ENCODE data around the gene CPA1.
A peak's percentile ranks its signal among the peaks of the same experiment; 100 is the strongest.
"Not testable (repeated sequence)": the region's sequence is repeated elsewhere in the genome, so short reads cannot be mapped to it uniquely, and the experiment has no call there.

CPA1 gene

DNA sequence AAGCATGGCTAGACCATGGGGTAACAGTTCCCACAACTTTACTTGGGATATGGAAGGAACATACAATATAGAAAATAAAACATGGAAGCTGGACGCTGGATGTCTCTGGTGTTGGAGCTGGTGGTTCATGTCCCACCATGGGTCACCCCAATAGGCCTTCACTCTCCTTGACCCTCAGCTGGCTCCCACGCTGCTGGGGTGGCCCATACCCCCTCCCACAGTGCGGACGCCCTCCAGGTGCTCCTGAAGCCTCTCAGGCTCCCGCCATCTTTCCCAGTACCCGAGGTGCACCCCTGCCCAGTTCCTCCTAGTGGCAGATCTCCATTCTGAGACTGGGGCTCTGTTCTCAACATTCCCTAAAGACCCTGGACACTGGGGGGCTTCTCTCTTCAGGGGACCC is 5.8 kb upstream of the CPA1 start:
- DNase-seq, result no peak

DNA sequence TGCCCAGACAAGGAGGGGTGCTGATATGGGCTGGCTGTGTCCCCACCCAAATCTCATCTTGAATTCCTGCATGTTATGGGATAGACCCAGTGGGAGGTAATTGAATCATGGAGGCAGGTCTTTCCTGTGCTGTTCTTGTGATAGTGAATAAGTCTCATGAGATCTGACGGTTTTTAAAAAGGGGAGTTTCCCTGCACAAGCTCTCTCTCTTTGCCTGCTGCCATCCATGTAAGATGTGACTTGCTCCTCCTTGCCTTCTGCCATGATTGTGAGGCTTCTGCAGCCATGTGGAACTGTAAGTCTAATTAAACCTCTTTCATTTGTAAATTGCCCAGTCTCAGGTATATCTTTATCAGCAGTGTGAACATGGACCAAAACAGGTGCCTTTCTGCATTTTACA is 3.8 kb upstream of the CPA1 start:
- not testable (repeated sequence) for DNase-seq

DNA sequence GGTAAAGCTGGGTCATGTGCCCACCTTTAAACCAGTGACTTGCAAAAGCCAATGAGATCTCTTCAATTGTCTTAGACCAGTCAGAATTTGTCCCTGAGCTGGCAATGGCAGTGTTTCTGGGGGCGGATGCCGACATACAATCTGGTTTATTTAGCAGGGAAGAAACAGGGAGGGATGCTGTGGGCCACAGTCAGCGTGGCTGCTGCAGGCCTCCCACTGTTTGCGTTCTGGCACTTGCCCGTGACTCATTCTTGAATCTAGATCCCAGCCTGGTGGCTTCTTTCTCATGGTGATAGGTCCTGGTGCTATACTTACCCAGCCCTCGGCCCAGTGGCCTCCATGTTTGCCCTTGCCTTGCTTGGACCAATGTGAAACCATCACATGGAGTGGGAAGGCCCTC is 3.1 kb upstream of the CPA1 start:
- no peak for DNase-seq

DNA sequence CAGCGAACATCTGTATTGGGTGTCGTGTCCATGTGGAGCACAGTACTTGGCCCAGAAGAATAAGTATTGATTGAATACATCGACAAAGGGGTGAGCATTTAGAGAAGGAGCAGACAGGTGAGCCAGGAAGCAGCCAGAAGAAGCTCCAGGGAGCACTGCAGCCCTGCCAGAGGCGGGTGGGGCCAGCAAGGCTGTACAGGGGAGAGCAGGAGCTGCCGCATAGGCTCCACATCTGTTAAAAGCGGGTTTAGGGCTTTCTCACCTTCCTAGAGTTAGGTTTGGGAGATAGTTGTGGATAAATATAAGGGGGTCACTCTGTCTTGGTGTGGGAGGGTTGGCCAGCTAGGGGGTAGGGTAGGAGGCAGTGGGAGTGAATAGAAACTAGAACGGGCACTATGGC is 1.3 kb upstream of the CPA1 start:
- DNase-seq, result no peak

DNA sequence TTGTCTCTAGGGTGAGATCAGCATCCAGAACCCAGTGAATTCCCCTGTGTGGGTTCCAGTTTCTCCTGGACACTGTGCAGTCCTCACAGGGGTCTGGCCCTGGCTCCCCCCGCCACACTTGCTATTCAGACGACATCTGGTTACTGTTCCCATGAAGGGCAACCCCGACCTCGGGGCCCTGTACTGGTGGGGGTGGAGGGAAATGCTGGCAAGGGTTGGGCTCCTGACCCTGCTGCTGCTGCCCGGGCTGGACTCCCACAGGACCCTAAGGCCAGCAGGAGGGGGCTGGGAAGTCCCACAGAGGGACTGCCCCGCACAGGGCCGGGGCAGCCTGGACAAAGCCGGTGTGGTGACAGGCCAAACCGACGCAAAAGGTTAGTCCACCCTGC is 768 bp upstream of the CPA1 start:
- no peak for DNase-seq

DNA sequence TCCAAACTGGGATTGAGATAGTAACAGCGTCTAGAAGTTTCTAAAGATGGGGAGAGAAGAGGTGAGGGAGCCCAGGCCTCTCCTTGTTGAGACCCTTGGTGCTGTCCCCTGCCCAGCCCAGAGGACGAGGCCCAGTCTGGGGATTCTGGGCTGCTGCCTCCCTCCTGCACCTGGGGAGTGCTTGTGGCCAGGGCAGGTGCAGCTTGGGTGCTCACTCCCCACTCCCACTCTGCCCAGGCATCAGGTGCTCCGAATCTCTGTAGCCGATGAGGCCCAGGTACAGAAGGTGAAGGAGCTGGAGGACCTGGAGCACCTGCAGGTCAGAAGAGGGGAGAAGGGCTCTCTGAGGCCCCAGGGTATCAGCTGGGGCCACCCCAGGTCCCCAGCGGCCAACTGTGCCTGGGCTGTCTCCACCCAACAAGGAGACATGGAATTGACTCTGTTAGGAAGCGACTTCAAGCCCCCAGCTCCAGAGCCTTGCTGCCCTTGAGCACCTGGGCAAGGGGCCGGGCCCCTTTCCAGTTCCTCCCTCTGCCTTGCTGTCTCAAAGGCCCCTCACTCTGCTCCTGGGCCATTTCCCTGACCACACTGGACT is 664 bp downstream of the CPA1 start:
- no peak for DNase-seq

DNA sequence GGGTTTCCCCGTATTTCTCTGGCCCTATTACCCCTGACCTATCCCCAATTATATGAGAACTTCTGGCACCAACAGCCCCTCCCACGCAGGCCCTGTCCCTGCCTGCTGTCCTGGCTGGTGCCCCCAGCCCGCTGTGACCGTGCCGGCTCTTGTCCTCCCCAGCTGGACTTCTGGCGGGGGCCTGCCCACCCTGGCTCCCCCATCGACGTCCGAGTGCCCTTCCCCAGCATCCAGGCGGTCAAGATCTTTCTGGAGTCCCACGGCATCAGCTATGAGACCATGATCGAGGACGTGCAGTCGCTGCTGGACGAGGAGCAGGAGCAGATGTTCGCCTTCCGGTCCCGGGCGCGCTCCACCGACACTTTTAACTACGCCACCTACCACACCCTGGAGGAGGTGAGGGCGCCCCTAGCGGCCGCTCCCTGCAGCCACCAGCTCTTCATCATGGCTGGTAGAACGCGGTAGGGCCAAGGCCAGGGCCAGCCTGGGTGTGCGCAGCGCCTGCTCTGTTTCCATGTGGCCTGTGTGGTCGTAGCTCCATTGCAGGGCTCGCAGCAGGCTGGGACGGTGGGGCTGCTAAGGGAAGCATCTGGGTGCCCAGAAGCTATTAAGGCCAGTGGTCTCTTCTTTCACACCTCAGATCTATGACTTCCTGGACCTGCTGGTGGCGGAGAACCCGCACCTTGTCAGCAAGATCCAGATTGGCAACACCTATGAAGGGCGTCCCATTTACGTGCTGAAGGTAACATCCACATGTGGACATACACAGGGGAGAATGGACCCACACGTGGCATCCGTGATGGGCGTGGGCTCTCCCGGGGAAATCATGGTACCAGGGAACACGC is 1.4 kb downstream of the CPA1 start:
- no peak for DNase-seq

DNA sequence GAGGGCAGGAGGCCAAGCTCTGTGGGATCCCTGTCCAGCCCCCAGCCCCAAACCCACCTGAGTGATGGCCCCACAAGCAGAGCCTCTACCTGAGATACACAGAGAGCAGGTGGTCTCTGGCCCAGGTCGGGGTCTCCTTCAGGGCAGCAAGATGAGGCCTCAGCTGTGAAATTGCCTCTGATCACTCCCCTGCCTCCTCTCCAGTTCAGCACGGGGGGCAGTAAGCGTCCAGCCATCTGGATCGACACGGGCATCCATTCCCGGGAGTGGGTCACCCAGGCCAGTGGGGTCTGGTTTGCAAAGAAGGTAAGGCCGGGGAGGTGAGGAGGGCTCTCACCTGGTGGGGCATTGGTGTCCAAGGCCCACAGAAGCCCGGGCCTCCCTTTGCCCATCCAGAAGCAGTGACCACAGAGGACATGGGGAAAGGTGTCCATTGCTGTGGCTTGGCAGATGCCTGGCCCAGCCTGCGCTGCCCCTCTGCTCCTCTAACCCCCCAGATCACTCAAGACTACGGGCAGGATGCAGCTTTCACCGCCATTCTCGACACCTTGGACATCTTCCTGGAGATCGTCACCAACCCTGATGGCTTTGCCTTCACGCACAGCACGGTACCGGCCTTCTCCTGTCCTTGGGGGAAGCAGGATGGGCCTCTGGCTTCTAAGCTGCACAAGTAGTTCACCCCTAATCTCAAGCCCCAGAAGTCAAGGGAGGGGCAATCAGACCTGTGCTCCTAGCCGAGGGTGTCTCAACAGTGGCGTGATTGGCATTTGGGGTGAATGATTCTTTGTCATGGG is 3.1 kb downstream of the CPA1 start:
- no peak for DNase-seq

DNA sequence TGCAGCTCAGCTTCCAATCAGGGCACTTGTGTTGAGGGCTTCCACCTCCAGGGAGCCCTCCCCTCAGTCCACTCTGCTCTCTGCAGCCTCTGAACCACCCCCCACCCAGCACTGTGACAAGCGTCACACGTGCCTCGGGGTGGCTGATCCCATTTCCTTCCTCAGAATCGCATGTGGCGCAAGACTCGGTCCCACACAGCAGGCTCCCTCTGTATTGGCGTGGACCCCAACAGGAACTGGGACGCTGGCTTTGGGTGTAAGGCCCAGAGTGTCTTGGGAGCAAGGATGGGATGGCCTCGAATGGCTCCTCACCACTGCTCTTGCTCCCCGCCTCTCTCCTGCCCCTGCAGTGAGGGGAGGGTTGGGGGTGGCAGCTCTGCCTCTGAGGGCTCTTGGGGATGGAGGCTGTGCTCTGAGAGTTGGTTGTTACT is 4.1 kb downstream of the CPA1 start:
- DNase-seq, result no peak

DNA sequence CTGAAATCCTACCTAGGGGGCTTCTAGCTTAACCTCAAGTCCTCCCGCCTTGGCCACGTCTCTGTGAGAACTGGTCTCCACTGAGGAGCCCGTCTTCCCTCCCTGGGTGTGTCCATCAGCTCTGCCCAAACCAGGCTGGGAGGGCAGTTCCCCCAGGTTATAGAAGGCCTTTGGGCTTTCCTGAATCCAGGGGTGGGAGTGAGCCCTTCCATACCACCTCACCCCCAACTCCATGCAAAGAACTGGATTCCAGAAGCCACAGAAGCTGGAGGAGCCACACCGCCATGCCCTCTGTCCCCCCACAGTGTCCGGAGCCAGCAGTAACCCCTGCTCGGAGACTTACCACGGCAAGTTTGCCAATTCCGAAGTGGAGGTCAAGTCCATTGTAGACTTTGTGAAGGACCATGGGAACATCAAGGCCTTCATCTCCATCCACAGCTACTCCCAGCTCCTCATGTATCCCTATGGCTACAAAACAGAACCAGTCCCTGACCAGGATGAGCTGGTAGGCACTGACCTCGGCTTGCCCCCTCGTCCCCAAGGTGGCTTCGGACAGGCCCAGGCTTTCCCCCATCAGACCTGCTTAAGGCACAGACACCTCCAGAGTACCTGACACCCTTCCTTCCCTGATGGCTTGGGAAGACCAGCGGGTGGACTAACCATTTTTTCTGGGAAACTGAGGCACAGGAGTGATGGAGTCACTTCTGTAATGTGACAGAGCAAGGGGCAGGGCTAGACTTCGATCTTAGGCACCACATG is 4.7 kb downstream of the CPA1 start:
- DNase-seq, result no peak

DNA sequence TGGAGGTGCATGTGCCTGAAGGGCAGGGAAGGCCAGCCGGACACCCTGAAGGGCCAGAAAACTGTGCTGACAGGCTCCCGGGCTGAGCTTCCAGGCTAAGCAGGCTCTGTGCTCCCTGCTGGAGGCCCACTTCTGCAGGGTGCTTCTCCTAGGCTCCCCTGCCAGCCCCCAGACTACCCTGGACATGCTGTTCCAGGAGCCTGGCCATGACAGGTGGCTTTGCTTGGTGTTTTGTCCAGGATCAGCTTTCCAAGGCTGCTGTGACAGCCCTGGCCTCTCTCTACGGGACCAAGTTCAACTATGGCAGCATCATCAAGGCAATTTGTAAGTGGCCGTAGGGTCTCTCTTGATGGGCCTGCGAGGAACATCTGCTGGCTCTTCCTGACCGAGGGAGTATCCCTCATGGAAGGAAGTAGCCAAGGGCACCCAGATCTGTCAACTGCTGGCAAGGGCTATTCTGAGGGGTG is 5.3 kb downstream of the CPA1 start:
- DNase-seq, result no peak

DNA sequence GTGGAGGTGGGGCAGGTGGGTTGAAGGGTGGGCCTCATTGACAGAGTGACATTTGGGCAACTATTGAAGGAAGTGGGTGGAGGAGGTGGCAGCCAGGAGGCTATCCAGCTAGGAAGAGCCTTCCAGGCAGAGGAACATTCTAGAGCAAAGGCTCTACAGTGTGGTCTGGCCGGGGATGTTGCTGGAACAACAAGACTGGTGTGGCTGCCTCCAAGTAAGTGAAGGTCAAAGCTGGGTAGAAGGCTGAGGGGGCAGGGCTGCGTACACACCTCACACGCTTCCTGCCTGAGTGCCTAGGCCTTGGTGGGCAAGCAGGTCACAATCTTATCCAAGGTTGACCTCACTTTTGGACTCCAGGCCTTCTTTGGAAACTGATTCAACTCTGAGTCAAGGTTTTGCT is 6.6 kb downstream of the CPA1 start:
- no peak for DNase-seq

DNA sequence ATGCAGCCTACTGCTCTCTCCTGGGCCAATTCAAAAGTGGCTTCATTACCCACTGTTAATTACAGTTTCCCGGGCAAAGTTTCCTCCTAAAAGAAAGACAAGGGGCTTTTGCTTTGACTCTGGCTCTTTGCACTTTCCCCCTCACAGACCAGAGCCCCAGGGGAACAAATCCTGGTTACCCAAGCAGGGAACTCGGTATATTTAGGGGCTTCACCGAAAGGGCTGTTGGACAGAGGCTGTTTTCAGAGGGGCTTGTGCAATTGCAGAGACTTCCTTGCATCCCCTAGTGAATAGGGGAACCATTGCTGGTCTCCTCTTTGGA is 7.0 kb downstream of the CPA1 start:
- DNase-seq, result no peak

DNA sequence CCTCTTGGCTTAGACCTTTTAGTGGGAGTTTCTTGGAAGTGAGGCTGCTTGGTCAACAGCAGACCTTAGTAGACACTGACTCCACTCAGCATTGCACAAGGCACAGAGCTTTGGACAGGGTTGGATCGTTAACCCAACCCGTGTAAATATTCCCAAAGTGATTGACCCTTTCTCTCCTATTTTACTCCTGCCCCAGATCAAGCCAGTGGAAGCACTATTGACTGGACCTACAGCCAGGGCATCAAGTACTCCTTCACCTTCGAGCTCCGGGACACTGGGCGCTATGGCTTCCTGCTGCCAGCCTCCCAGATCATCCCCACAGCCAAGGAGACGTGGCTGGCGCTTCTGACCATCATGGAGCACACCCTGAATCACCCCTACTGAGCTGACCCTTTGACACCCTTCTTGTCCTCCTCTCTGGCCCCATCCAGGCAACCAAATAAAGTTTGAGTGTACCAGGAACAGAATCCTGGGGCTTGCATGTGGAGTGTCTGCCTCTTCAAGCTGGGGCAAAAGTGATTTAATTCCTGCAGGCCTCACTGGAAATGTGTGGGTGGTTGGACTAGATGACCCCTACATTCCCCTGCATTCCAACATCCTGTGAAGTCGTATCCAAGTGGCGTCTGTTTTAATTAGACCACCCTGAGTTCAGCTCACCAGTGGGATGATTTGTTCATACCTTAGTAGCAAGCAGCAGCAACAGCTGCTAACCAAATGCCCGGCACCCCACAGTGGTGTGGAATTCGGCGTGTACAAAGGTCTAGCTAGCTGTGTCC is 7.5 kb downstream of the CPA1 start:
- peak; percentile 93 for DNase-seq

DNA sequence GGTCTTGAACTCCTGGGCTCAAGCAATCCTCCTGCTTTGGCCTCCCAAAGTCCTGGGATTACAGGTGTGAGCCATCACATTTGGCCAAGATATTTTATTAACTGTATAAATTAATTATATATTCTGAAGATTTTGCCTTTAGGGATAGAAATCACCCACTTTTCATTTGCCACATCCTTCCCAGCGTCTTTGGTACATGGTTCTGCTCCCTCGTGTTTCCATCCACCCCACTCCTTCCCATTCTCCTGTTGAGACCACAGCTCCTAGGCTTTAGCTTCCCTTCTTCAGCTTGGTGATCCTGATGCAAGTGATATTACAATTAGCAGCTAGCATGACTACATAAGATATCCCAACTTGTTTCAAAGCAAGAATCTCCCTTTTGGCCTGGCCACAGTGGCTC is 8.4 kb downstream of the CPA1 start:
- no peak for DNase-seq

DNA sequence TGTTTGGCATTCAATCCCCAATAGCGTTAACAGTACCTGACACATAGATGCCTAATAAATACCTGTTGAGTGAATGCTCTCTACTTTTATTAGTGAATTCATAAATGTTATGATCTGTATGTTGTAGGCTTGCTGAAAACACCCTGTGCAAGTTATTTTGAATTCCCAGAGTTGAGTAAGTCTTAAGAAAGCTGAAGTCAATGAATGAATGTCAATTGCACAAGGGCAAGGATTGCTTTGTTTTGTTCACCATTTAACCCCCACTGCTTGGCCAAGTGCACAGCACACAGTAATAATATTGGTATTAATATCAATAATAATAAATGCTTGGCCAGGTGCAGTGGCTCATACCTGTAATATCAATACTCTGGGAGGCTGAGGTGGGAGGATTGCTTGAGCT is 10.2 kb downstream of the CPA1 start:
- DNase-seq, result no peak

DNA sequence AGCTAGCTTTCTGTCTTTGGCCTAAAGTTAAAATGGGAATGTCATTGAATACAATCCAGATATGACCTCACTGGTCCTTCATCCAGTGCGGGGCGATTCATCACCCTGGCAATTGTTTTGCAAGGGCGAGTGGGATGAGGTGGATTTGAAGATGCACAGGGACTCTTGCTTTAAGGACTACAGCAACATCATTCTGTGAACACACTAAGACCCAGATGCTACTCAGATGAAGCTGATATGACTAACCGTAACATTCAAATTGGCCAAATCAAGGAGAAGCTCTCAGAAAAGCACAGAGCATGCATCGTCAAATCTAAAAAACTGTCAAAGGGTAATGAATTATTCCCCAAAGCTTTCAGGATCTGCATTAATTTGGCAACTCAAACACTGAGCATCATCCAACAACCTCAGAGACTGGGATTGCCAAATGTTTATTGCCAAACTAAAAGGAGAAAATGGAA is 12.8 kb downstream of the CPA1 start:
- DNase-seq, result peak; percentile 76

DNA sequence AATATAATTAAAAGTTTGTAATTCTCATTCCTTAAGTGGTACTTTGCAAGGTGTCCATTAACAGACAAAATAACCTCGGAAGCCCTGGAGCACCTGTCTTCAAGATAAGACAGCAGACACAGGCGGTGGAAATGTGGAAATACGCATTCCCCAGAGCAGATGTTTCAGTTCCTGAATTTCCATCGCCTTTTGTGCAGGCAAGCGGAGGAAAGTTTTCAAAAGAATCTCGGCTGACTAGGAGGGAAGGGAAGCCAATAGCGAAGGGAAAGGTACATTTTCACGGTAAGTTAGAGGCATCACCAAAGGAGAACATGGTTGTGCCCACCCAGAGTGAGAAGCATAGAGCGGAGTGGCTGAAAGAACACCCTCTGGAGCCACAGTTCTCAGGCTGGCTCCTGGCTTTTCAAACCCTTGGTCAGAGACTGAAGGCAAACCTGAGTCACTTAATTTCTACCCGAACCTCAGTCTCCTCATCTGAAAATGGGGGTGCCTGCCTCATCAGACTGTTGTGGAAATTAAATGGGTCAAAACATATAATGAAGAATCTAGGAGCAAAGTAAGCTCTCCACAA is 13.6 kb downstream of the CPA1 start:
- no peak for DNase-seq

DNA sequence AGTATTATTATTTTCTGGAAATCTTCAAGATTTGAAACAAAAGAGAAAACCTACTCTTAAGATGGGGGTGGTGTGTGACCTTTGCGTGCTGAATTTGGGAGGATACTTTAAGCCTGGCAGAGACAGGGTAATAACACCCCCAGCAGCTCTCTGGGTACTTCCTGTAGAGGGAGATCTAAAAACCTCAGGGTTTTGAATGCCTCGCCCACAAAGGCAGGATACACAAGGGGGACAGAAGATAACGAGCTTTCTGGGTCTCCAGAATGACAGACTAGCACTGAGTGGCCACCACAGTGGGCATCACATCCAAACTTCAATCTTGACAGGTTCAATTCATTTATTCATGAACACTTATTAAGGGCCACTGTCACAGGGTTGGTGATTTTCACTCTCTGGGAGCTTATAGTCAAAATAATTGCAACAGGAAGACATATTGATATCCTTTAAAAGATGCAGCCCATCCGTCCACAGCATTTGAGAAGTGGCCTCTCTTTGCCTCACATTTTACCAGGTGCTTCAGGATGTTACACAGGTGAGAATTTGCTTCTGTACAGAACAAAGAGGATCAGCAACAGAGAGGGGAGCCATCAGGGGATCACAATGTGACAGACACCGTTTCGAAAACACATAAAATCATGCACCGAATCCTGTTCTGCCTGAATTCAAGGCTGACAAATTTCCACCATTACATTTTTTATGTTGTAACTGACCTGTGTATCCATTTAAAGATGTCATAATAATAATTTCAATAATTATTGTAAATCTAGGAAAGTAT is 14.3 kb downstream of the CPA1 start:
- DNase-seq, result no peak

DNA sequence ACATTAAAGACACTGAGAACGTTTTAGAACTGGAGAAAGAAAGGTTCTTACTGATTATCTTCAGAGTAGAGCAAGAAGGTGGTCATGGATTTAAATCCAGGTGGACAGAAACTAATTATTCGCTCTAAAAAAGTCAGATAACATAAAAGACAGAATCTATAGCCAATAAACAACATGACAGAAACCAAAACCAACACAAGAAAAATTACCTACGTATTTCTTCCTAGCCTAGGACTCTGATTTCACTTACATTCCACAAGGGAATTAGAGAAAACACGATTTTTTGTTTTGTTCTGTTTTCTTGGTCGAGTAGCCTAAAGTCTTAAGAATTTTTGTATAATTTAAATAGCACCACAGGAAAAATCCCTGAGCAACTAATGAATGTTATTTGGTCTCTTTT is 15.1 kb downstream of the CPA1 start:
- no peak for DNase-seq

DNA sequence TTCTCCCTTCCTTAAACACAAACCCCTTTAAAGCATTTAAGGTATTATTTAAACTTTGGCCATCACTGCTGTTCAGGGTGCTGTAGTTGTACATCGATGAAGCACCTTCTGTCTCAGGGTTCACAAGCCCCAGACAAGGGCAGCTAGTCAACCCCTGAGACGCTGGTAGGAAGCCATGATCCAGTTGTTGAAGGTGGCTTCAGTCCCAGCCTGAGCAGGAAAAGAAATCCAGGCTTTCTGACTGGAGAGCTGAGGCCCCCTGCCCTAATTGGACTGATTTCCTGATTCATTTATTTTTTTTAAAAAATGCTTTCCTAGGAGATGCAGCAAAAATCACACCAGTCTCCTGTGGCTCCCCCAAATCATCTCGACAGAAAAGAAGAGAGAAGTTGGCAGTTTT is 15.8 kb downstream of the CPA1 start:
- no peak for DNase-seq

Measured in fibroblast of skin of right quadriceps (primary cell).